ENCODE data around the gene FNDC3B. TPM values are rescaled to one million over a fixed set of nuclear protein-coding genes. Genes with fewer than 3 reads are reported as not detected.

FNDC3B gene
- total and polyA plus RNA-seq, 9 of the 15 experiments (the other 6 are each of a cell fraction or from before 2014, with no cell fraction given): 7.0 to 35.8 (median 16.2) TPM

- H4K20me1 ChIP-seq (replicated peaks; ENCODE audit: control insufficient read depth, insufficient read depth, low read length): no peaks in the 10 kb centered on the region
- in situ Hi-C loops (cut with MboI) (no loop called here), intact Hi-C loops (cut with micrococcal nuclease) (loop anchor here (5.0 kb wide), 1 partner anchor 96 kb away; the partner anchor contains the start of gene FNDC3B)
- BruUV-seq (replicated peaks): no TSS peak
- no peaks in the 10 kb centered on the region for H3K27me3 ChIP-seq (ENCODE audit: control insufficient read depth in 2 of 2, insufficient read depth in 2 of 2, low read length in 2 of 2)
- peaks cover 17% of the 10 kb centered on the region; the same call in 2 of the 3 replicates for H3K36me3 ChIP-seq (ENCODE audit: control insufficient read depth, insufficient read depth, low read length)
- 0 out of 2 replicates have a peak, but pooled peaks cover 2% of the 10 kb centered on the region for H3K9me3 ChIP-seq (replicated peaks; ENCODE audit: control insufficient read depth, insufficient read depth, low read depth, low read length)
- H2AFZ ChIP-seq (ENCODE audit: low read depth, low read length): no peak overlapping the region
- no peak for DNase-seq (ENCODE audit: extremely low read depth in 1 of 4, low spot score in 3 of 4)
- H3K4me1 ChIP-seq (replicated peaks in 1 of 2; ENCODE audit: control insufficient read depth in 2 of 2, insufficient read depth in 2 of 2, low read length in 2 of 2): peaks cover 4 to 29% of the 10 kb centered on the region in 2 experiments; a peak in 4 of 5 replicates
- no peak overlapping the region for H3K27ac ChIP-seq (ENCODE audit: extremely low read depth, low read depth, low read length)
- FAIRE-seq: no peak
- H3K79me2 ChIP-seq (ENCODE audit: control insufficient read depth, insufficient read depth, low read length): peaks cover 35% of the 10 kb centered on the region
- ChIA-PET POLR2A (no interaction called here), CTCF (ENCODE audit: low intra/inter-chr PET ratio) (no interaction called here)
- H3K9ac ChIP-seq (ENCODE audit: insufficient read depth in 1 of 2, low read depth in 2 of 2, low read length in 2 of 2): no peak overlapping the region
- H3K4me3 ChIP-seq: no peak overlapping the region
- no peaks in the 10 kb centered on the region for H3K9me1 ChIP-seq (ENCODE audit: control insufficient read depth, insufficient read depth, low read length)
- TF ChIP-seq TARDBP (IDR thresholded peaks at IDR 0.05): no peak
- TF ChIP-seq E2F3 (CRISPR knock-in tag; IDR thresholded peaks at IDR 0.05): no peak
- TF ChIP-seq E4F1 (CRISPR knock-in tag; IDR thresholded peaks at IDR 0.05; ENCODE audit: borderline replicate concordance): no peak
- no peak for TF ChIP-seq RBM15 (IDR thresholded peaks at IDR 0.05; ENCODE audit: insufficient read depth, low read length)
- H3K4me2 ChIP-seq (ENCODE audit: insufficient read depth, low read length): no peak overlapping the region
- WGBS (ENCODE audit: insufficient coverage, low coverage, missing lambda C conversion rate): 96% methylated on average over 3 of the region's 3 CpGs
- ATAC-seq: no peak
Observed at GRCh38 chr3:172132721-172133311, 93.4 kb downstream of the FNDC3B start.
